ENCODE results near the gene KY.

Gene KY

GRCh38 chr3:134666466-134666865 lies 15.6 kb upstream of the KY start:
- H3K9me3 ChIP-seq (ENCODE audit: control insufficient read depth, low read length): no peaks in the 10 kb centered on the region
- H3K36me3 ChIP-seq (ENCODE audit: control insufficient read depth, insufficient read depth, low read length): no peaks in the 10 kb centered on the region
- no peaks in the 10 kb centered on the region for H3K4me1 ChIP-seq (ENCODE audit: control insufficient read depth, insufficient read depth, low read length)
- no peak overlapping the region for H3K9ac ChIP-seq (ENCODE audit: low read length)
- H3K4me3 ChIP-seq (ENCODE audit: low read length): no peak overlapping the region
- no peaks in the 10 kb centered on the region for H3K27me3 ChIP-seq (ENCODE audit: control insufficient read depth, insufficient read depth, low read length)

GRCh38 chr3:134666052-134666451 lies 15.2 kb upstream of the KY start:
- Histone ChIP-seq H3K9ac (ENCODE audit: low read length) (no peak overlapping the region), H3K9me3 (ENCODE audit: control insufficient read depth, low read length) (no peaks in the 10 kb centered on the region), H3K4me3 (ENCODE audit: low read length) (no peak overlapping the region), H3K36me3 (ENCODE audit: control insufficient read depth, insufficient read depth, low read length) (no peaks in the 10 kb centered on the region), H3K27me3 (ENCODE audit: control insufficient read depth, insufficient read depth, low read length) (no peaks in the 10 kb centered on the region), H3K4me1 (ENCODE audit: control insufficient read depth, insufficient read depth, low read length) (no peaks in the 10 kb centered on the region)

GRCh38 chr3:134665243-134665642 lies 14.4 kb upstream of the KY start:
- H3K9me3 ChIP-seq (ENCODE audit: control insufficient read depth, low read length): no peaks in the 10 kb centered on the region
- H3K4me3 ChIP-seq (ENCODE audit: low read length): no peak overlapping the region
- no peak overlapping the region for H3K9ac ChIP-seq (ENCODE audit: low read length)
- no peaks in the 10 kb centered on the region for H3K4me1 ChIP-seq (ENCODE audit: control insufficient read depth, insufficient read depth, low read length)
- no peaks in the 10 kb centered on the region for H3K27me3 ChIP-seq (ENCODE audit: control insufficient read depth, insufficient read depth, low read length)
- no peaks in the 10 kb centered on the region for H3K36me3 ChIP-seq (ENCODE audit: control insufficient read depth, insufficient read depth, low read length)

GRCh38 chr3:134663721-134664456 lies 13.1 kb upstream of the KY start:
- Histone ChIP-seq H3K9me3 (ENCODE audit: control insufficient read depth, low read length) (no peaks in the 10 kb centered on the region), H3K4me3 (ENCODE audit: low read length) (no peak overlapping the region), H3K27me3 (ENCODE audit: control insufficient read depth, insufficient read depth, low read length) (no peaks in the 10 kb centered on the region), H3K36me3 (ENCODE audit: control insufficient read depth, insufficient read depth, low read length) (no peaks in the 10 kb centered on the region), H3K9ac (ENCODE audit: low read length) (no peak overlapping the region), H3K4me1 (ENCODE audit: control insufficient read depth, insufficient read depth, low read length) (no peaks in the 10 kb centered on the region)

GRCh38 chr3:134660046-134660441 lies 9.2 kb upstream of the KY start:
- Histone ChIP-seq H3K4me1 (ENCODE audit: control insufficient read depth, insufficient read depth, low read length) (no peaks in the 10 kb centered on the region), H3K27me3 (ENCODE audit: control insufficient read depth, insufficient read depth, low read length) (no peaks in the 10 kb centered on the region), H3K4me3 (ENCODE audit: low read length) (no peak overlapping the region), H3K9me3 (ENCODE audit: control insufficient read depth, low read length) (no peaks in the 10 kb centered on the region), H3K36me3 (ENCODE audit: control insufficient read depth, insufficient read depth, low read length) (no peaks in the 10 kb centered on the region), H3K9ac (ENCODE audit: low read length) (no peak overlapping the region)

- Histone ChIP-seq H3K9me3 (ENCODE audit: control insufficient read depth, low read length) (no peaks in the 10 kb centered on the region), H3K4me3 (ENCODE audit: low read length) (no peak overlapping the region), H3K9ac (ENCODE audit: low read length) (no peak overlapping the region), H3K27me3 (ENCODE audit: control insufficient read depth, insufficient read depth, low read length) (no peaks in the 10 kb centered on the region), H3K4me1 (ENCODE audit: control insufficient read depth, insufficient read depth, low read length) (no peaks in the 10 kb centered on the region), H3K36me3 (ENCODE audit: control insufficient read depth, insufficient read depth, low read length) (no peaks in the 10 kb centered on the region)
These were observed 8.7 kb upstream of the KY start for GRCh38 chr3:134659391-134660045.

GRCh38 chr3:134658555-134658954 lies 7.7 kb upstream of the KY start:
- H3K4me1 ChIP-seq (ENCODE audit: control insufficient read depth, insufficient read depth, low read length): no peaks in the 10 kb centered on the region
- H3K4me3 ChIP-seq (ENCODE audit: low read length): no peak overlapping the region
- no peaks in the 10 kb centered on the region for H3K9me3 ChIP-seq (ENCODE audit: control insufficient read depth, low read length)
- H3K27me3 ChIP-seq (ENCODE audit: control insufficient read depth, insufficient read depth, low read length): no peaks in the 10 kb centered on the region
- no peaks in the 10 kb centered on the region for H3K36me3 ChIP-seq (ENCODE audit: control insufficient read depth, insufficient read depth, low read length)
- H3K9ac ChIP-seq (ENCODE audit: low read length): no peak overlapping the region

GRCh38 chr3:134656211-134656800 lies 5.5 kb upstream of the KY start:
- no peaks in the 10 kb centered on the region for H3K9me3 ChIP-seq (ENCODE audit: control insufficient read depth, low read length)
- H3K9ac ChIP-seq (ENCODE audit: low read length): no peak overlapping the region
- H3K4me3 ChIP-seq (ENCODE audit: low read length): no peak overlapping the region
- peaks cover 9% of the 10 kb centered on the region for H3K27me3 ChIP-seq (ENCODE audit: control insufficient read depth, insufficient read depth, low read length)
- peaks cover 3% of the 10 kb centered on the region for H3K4me1 ChIP-seq (ENCODE audit: control insufficient read depth, insufficient read depth, low read length)
- H3K36me3 ChIP-seq (ENCODE audit: control insufficient read depth, insufficient read depth, low read length): no peaks in the 10 kb centered on the region

GRCh38 chr3:134655706-134656105 lies 4.9 kb upstream of the KY start:
- no peak overlapping the region for H3K4me3 ChIP-seq (ENCODE audit: low read length)
- H3K27me3 ChIP-seq (ENCODE audit: control insufficient read depth, insufficient read depth, low read length): peaks cover 15% of the 10 kb centered on the region
- no peaks in the 10 kb centered on the region for H3K36me3 ChIP-seq (ENCODE audit: control insufficient read depth, insufficient read depth, low read length)
- no peaks in the 10 kb centered on the region for H3K9me3 ChIP-seq (ENCODE audit: control insufficient read depth, low read length)
- no peak overlapping the region for H3K9ac ChIP-seq (ENCODE audit: low read length)
- H3K4me1 ChIP-seq (ENCODE audit: control insufficient read depth, insufficient read depth, low read length): peaks cover 7% of the 10 kb centered on the region

GRCh38 chr3:134654031-134654430 lies 3.2 kb upstream of the KY start:
- Histone ChIP-seq H3K36me3 (ENCODE audit: control insufficient read depth, insufficient read depth, low read length) (no peaks in the 10 kb centered on the region), H3K4me1 (ENCODE audit: control insufficient read depth, insufficient read depth, low read length) (peaks cover 7% of the 10 kb centered on the region), H3K9ac (ENCODE audit: low read length) (no peak overlapping the region), H3K9me3 (ENCODE audit: control insufficient read depth, low read length) (no peaks in the 10 kb centered on the region), H3K4me3 (ENCODE audit: low read length) (no peak overlapping the region), H3K27me3 (ENCODE audit: control insufficient read depth, insufficient read depth, low read length) (peaks cover 16% of the 10 kb centered on the region)

GRCh38 chr3:134652886-134653630 lies 2.2 kb upstream of the KY start:
- Histone ChIP-seq H3K27me3 (ENCODE audit: control insufficient read depth, insufficient read depth, low read length) (peaks cover 16% of the 10 kb centered on the region), H3K36me3 (ENCODE audit: control insufficient read depth, insufficient read depth, low read length) (no peaks in the 10 kb centered on the region), H3K9ac (ENCODE audit: low read length) (no peak overlapping the region), H3K9me3 (ENCODE audit: control insufficient read depth, low read length) (no peaks in the 10 kb centered on the region), H3K4me1 (ENCODE audit: control insufficient read depth, insufficient read depth, low read length) (peaks cover 7% of the 10 kb centered on the region), H3K4me3 (ENCODE audit: low read length) (no peak overlapping the region)

- H3K4me1 ChIP-seq (ENCODE audit: control insufficient read depth, insufficient read depth, low read length): peaks cover 7% of the 10 kb centered on the region
- H3K4me3 ChIP-seq (ENCODE audit: low read length): no peak overlapping the region
- no peaks in the 10 kb centered on the region for H3K36me3 ChIP-seq (ENCODE audit: control insufficient read depth, insufficient read depth, low read length)
- peaks cover 16% of the 10 kb centered on the region for H3K27me3 ChIP-seq (ENCODE audit: control insufficient read depth, insufficient read depth, low read length)
- H3K9me3 ChIP-seq (ENCODE audit: control insufficient read depth, low read length): no peaks in the 10 kb centered on the region
- no peak overlapping the region for H3K9ac ChIP-seq (ENCODE audit: low read length)
These were observed 1.6 kb upstream of the KY start for GRCh38 chr3:134652409-134652831.

Data from mucosa of stomach (tissue), 1 donor.